A673 (cell line): Measurements from ENCODE around the gene CARD16.
"Not testable (repeated sequence)": the region's sequence is repeated elsewhere in the genome, so short reads cannot be mapped to it uniquely, and the experiment has no call there.

ENCODE experiments used
- CTCF ChIP-seq: fragments of 300-800, 200-600 bp; sonication (generic); conservative IDR thresholded peaks from 2 replicates; pipeline ENCODE4 v1.5.1; 2017; ENCODE audit warnings: low read depth, mild to moderate bottlenecking, antibody characterized with exemption, low read length, moderate library complexity, mixed read lengths
- EZH2 ChIP-seq: fragments of 200-600 bp; sonication (generic); IDR thresholded peaks from 2 replicates; pipeline ENCODE4 v1.6.1; 2017; ENCODE audit warnings: borderline replicate concordance, low read depth, mild to moderate bottlenecking, mixed read lengths, antibody characterized with exemption, low read length; ENCODE audit not compliant: poor library complexity, severe bottlenecking

- TF ChIP-seq EZH2, CTCF: not testable (repeated sequence)
Observed at GRCh38 chr11:105069749-105070148, 24.6 kb upstream of the CARD16 start.
